OCI-LY3 (cell line): Measurements from ENCODE around the gene COA3.

Experiments
- CTCF ChIP-seq: fragments of 200-600, 300-600 bp; sonication (generic); IDR thresholded peaks from 2 replicates; pipeline ENCODE4 v1.5.1; 2014; ENCODE audit warnings: antibody characterized with exemption, low read length, low read depth
- EZH2phosphoT487 ChIP-seq: fragments of 200-600 bp; shearing (Covaris generic); IDR thresholded peaks from 2 replicates; pipeline ENCODE4 v1.6.1; 2018; ENCODE audit warnings: antibody characterized with exemption, mixed run types, low read depth

- TF ChIP-seq CTCF: no peak
- no peak for TF ChIP-seq EZH2phosphoT487
Measured at GRCh38 chr17:42773290-42774035, 25.0 kb downstream of the COA3 start, which contains the start of gene VPS25.
